HepG2 (cell line): ENCODE data around the gene AP4M1. TPM values are rescaled to one million over a fixed set of nuclear protein-coding genes. Genes with fewer than 3 reads are reported as not detected.
"Not testable (repeated sequence)": the region's sequence is repeated elsewhere in the genome, so short reads cannot be mapped to it uniquely, and the experiment has no call there.

ENCODE experiments used
- ATAC-seq: fragments of 200-7000 bp; cut with Tn5 transposase; 3 replicates; pipeline ENCODE4 v1.9.1; 2020; ENCODE audit warnings: mild to moderate bottlenecking, moderate library complexity
- BruUV-seq: library from RNA; stranded (reverse); fragments of 400-500 nt; replicated peaks from 2 replicates; lab custom pipeline; 2021; lab: Mats Ljungman, UMichigan
- CTCF ChIA-PET: fragments of 300-600 bp; formaldehyde crosslinking; extraction: SDS; loops from one replicate; lab custom pipeline; 2021; ENCODE audit warnings: low total read pairs, inconsistent platforms, low intra/inter-chr PET ratio; lab: Yijun Ruan, JAX
- POLR2A ChIA-PET: fragments of 350-600 bp; sonication (Branson Sonifier 250); formaldehyde crosslinking; loops from one replicate; lab custom pipeline; 2020; ENCODE audit warnings: antibody characterized with exemption, inconsistent platforms; lab: Yijun Ruan, JAX
- DNase-seq: peaks from one replicate; pipeline ENCODE4 v3.0.0-alpha.2; 2015; ENCODE audit warnings: low spot score
- FAIRE-seq: peaks from 3 replicates; lab custom pipeline; 2011; peaks lifted over from hg19 to GRCh38; lab: Jason Lieb, UNC
- H2AFZ ChIP-seq: one replicate; pipeline ENCODE4 v1.6.1; 2011; ENCODE audit warnings: low read length, inconsistent platforms
- H3K27ac ChIP-seq: fragments of 300-600 bp; 3 replicates; pipeline ENCODE4 v1.8.0; 2011; ENCODE audit warnings: mixed run types, mild to moderate bottlenecking, mixed read lengths, low read length, inconsistent platforms; ENCODE audit not compliant: insufficient read depth; ENCODE audit errors: extremely low read length
- H3K27me3 ChIP-seq, 2 experiments: fragments of 200-600 bp in 1 of 2; 2 replicates in 1 of 2; 3 replicates in 1 of 2; pipeline versions ENCODE4 v1.6.0 to v1.8.0; 2011; ENCODE audit warnings: low read length in 2 of 2, mild to moderate bottlenecking in 2 of 2, moderate library complexity in 2 of 2, inconsistent platforms in 1 of 2; ENCODE audit not compliant: insufficient read depth in 2 of 2, control insufficient read depth in 1 of 2
- H3K36me3 ChIP-seq, 2 experiments: fragments of 200-600 bp in 1 of 2; replicated peaks in 1 of 2; 2 replicates in 1 of 2; 3 replicates in 1 of 2; pipeline versions ENCODE4 v1.5.1 to v1.8.0; 2011; ENCODE audit warnings: low read length in 2 of 2, inconsistent platforms in 1 of 2; ENCODE audit not compliant: insufficient read depth in 2 of 2, control insufficient read depth in 1 of 2
- H3K4me1 ChIP-seq: 2 replicates; pipeline ENCODE4 v1.5.1; 2012; ENCODE audit warnings: low read length, inconsistent platforms; ENCODE audit not compliant: insufficient read depth
- H3K4me2 ChIP-seq: 2 replicates; pipeline ENCODE4 v1.6.0; 2011; ENCODE audit warnings: low read depth, low read length, inconsistent platforms
- H3K4me3 ChIP-seq, 3 experiments: fragments of 200-600 bp in 1 of 3; sonication (generic), shearing (Covaris generic) in 1 of 3; replicated peaks in 1 of 3; 2 replicates each; pipeline ENCODE4 v1.5.1; 2011 to 2016; ENCODE audit warnings: low read length in 3 of 3, inconsistent platforms in 2 of 3, low read depth in 2 of 3, mild to moderate bottlenecking in 2 of 3, control low read depth in 1 of 3, mixed read lengths in 1 of 3; ENCODE audit not compliant: insufficient read depth in 1 of 3
- H3K79me2 ChIP-seq: one replicate; pipeline ENCODE4 v1.6.1; 2011; ENCODE audit warnings: low read length, inconsistent platforms; ENCODE audit not compliant: insufficient read depth
- H3K9ac ChIP-seq: 2 replicates; pipeline ENCODE4 v1.6.0; 2011; ENCODE audit warnings: mild to moderate bottlenecking, low read depth, low read length, inconsistent platforms; ENCODE audit not compliant: insufficient read depth
- H3K9me3 ChIP-seq: 2 replicates; pipeline ENCODE4 v1.5.1; 2012; ENCODE audit warnings: mild to moderate bottlenecking, low read length
- H4K20me1 ChIP-seq: 2 replicates; pipeline ENCODE4 v1.6.0; 2011; ENCODE audit warnings: inconsistent platforms, mild to moderate bottlenecking, low read length, moderate library complexity; ENCODE audit not compliant: insufficient read depth
- CEBPG ChIP-seq: IDR thresholded peaks from 2 replicates; pipeline ENCODE4 v1.6.1; 2016
- ZMYM3 ChIP-seq: sonication (generic); formaldehyde crosslinking; IDR thresholded peaks from 2 replicates; pipeline ENCODE4 v1.5.1; 2020; ENCODE audit warnings: mild to moderate bottlenecking, missing genetic modification reagents
- ZNF121 ChIP-seq: sonication (generic); formaldehyde crosslinking; IDR thresholded peaks from 2 replicates; pipeline ENCODE4 v1.5.0; 2020; ENCODE audit warnings: mild to moderate bottlenecking, missing genetic modification reagents
- ZNF460 ChIP-seq: sonication (generic); formaldehyde crosslinking; IDR thresholded peaks from 2 replicates; pipeline ENCODE4 v1.5.1; 2020; ENCODE audit warnings: missing genetic modification reagents, mild to moderate bottlenecking, borderline replicate concordance
- WGBS: methylation state at CpG from one replicate; pipeline ENCODE4 v1.1.6; 2017; ENCODE audit warnings: low lambda C conversion rate; 5-methylcytosine and 5-hydroxymethylcytosine counted together
- in situ Hi-C: cut with HindIII; loops from 2 replicates; pipeline ENCODE4 v1.10.0; 2017; ENCODE audit warnings: low pct_unique_long_range_greater_than_20kb; ENCODE audit not compliant: extremely low pct_ligation_motif_present
- intact Hi-C: fragments of 100-400 bp; cut with micrococcal nuclease; formaldehyde crosslinking; loops from one replicate; pipeline ENCODE4 v1.10.0; 2022; ENCODE audit not compliant: unreplicated experiment
- polyA plus RNA-seq, 8 experiments: library from polyadenylated mRNA; depleted of rRNA in 3 of 8; stranded (reverse) in 7 of 8; unstranded in 1 of 8; fragments of >200 nt; fragmentation: Illumina TruSeq in 4 of 8; extraction: Trizol in 4 of 8; gene quantifications; 2 replicates each; pipeline versions ENCODE4 v1.2.1 to v1.2.3, GENCODE V29; 2011 to 2016; ENCODE audit warnings: low read depth in 4 of 8, missing spikeins in 1 of 8, mixed read lengths in 1 of 8; ENCODE audit not compliant: insufficient read depth in 1 of 8
- total RNA-seq, 5 experiments: library from RNA; depleted of rRNA; stranded (reverse); fragments of >200 nt; fragmentation: Illumina TruSeq; extraction: Trizol; gene quantifications; 2 replicates each; pipeline ENCODE4 v1.2.3, GENCODE V29; 2016; ENCODE audit warnings: low read depth in 1 of 5

AP4M1 gene
- total and polyA plus RNA-seq, 2 of the 13 experiments (the other 11 are each of a cell fraction or from before 2014, with no cell fraction given) = 6.3 to 9.7 TPM

- CTCF ChIA-PET, H3K4me2 ChIP-seq, in situ Hi-C loops, H3K9me3 ChIP-seq, H3K27ac ChIP-seq, H3K36me3 ChIP-seq, H4K20me1 ChIP-seq, ATAC-seq, FAIRE-seq, intact Hi-C loops, H3K4me3 ChIP-seq, H2AFZ ChIP-seq, DNase-seq, H3K27me3 ChIP-seq, H3K9ac ChIP-seq, BruUV-seq: not testable (repeated sequence)
- WGBS = 46% methylated on average over 4 of the region's 4 CpGs
- POLR2A ChIA-PET = interaction anchor here (0.7 to 1.0 kb wide), 2 partner anchors 11 to 71 kb away, joined by 3 read pairs; no protein-coding TSS in a partner anchor
- peak; percentile 75; the same call in 1 of the 2 replicates for TF ChIP-seq ZNF460 (CRISPR knock-in tag)
- TF ChIP-seq ZMYM3 (CRISPR knock-in tag) = peak; percentile 38; the same call in 1 of the 2 replicates
- peak; percentile 35; the same call in 1 of the 2 replicates for TF ChIP-seq CEBPG (CRISPR knock-in tag)
- H3K79me2 ChIP-seq = peaks cover 13% of the 10 kb centered on the region
- peaks cover 35% of the 10 kb centered on the region for H3K4me1 ChIP-seq
Measured at GRCh38 chr7:100146350-100146749, 44.9 kb downstream of the AP4M1 start.

GRCh38 chr7:100147278-100147677 lies 45.8 kb downstream of the AP4M1 start:
- TF ChIP-seq ZNF121 (peak; percentile 60; the same call in 1 of the 2 replicates), ZNF460 (CRISPR knock-in tag) (no peak)
- CTCF ChIA-PET = no interaction called here
- FAIRE-seq = no peak
- in situ Hi-C loops (no loop called here), intact Hi-C loops (no loop called here)
- Histone ChIP-seq H3K4me3 (no peak overlapping the region), H4K20me1 (no peaks in the 10 kb centered on the region), H3K27ac (no peak overlapping the region), H3K79me2 (peaks cover 13% of the 10 kb centered on the region), H3K9ac (no peak overlapping the region), H3K36me3 (no peaks in the 10 kb centered on the region), H3K9me3 (no peaks in the 10 kb centered on the region), H3K4me2 (no peak overlapping the region), H2AFZ (no peak overlapping the region), H3K27me3 (no peaks in the 10 kb centered on the region), H3K4me1 (peaks cover 41% of the 10 kb centered on the region)
- BruUV-seq = no TSS peak
- WGBS = 88% methylated on average over 2 of the region's 2 CpGs
- ATAC-seq = no peak
- DNase-seq = no peak
- POLR2A ChIA-PET = interaction anchor here (1.0 kb wide), 1 partner anchor 11 kb away, joined by 3 read pairs; no protein-coding TSS in a partner anchor
